Stimulated activated CD4-positive, alpha-beta T cell treated with anti-CD3 and anti-CD28 coated beads, Interleukin-1b, Interleukin-23, amount 100 ng/mL, for 24 hours (primary cell): Measurements from ENCODE around the gene CHMP1B.
"Not testable (repeated sequence)": the region's sequence is repeated elsewhere in the genome, so short reads cannot be mapped to it uniquely, and the experiment has no call there.

Source experiments
- DNase-seq, 4 experiments: peaks; one replicate each; pipeline ENCODE4 v3.0.0-alpha.2; 2020; ENCODE audit warnings: low read depth in 4 of 4, low spot score in 1 of 4

The CHMP1B gene

DNA sequence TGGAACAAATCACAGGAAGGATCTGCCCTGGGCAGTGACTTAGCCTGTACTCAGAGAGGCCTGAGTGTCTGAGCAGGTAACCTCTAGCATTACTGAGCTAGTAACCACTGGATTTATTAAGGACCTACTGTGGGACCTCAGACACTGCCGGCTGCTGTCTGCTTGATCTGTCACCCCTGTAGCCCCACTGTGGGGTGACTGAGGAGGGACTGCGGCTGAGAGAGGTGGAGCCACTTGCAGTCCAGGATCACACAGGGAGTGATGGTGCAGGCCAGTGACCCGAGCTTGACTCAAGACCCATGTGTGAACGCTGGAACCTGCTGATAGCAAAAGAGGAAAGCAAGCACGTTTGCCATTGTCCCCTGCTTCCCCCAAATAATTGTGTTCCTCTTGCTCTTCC, 15.6 kb downstream of the CHMP1B start:
- DNase-seq = no peak

- no peak for DNase-seq
Measured at GRCh38 chr18:11868230-11868629, 17.0 kb downstream of the CHMP1B start.

DNA sequence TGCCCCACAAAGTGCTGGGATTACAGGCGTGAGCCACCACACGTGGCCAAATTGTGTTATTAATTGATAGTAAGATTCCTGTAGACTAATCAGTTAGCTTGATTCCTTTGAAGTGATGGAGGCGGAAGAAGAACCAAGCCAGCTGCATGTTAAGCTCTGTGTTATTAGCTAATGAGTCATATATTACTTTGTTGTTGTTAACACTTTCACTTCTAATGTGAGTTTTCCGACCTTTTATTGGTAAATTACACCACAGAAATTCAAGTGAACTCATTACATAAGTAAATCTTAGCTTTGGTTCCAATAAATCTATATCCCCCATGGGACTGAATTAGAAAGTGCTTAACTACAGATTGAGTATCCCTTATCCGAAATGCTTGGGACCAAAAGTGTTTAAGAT, 20.3 kb downstream of the CHMP1B start:
- DNase-seq = no peak

DNA sequence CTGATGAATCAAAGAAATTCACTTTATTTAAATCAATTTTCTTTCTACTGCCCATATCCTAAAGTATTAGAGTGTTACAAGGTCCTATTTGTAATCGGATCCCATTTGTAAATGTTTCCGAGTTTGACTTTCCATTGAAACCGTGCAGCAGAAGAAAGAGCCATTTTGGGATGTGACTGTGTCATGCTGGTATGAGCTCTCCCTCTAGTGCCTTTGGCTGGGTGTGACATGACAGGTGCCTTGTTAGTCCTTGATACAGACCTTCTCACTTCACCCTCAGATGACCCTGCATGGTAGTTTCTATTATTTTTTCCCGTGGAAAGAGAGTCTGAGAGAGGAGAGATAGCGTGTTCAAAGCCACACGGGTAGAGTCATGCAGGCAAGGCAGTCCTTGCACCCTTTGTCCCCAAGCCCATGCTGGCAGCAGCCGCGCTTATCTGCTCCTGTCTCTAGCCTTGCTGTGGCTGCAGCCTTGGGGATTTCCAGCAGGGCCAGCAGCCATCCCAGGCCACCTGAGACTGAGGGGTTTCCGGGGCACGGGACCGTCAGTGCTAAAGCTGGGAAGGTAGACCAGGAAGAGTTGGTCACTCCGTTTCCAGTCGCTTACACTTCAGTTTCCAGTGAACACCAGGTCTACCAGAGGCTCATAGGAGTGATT, 21.4 kb downstream of the CHMP1B start:
- DNase-seq = no peak

GRCh38 chr18:11873670-11874340, 22.6 kb downstream of the CHMP1B start:
- no peak for DNase-seq

DNA sequence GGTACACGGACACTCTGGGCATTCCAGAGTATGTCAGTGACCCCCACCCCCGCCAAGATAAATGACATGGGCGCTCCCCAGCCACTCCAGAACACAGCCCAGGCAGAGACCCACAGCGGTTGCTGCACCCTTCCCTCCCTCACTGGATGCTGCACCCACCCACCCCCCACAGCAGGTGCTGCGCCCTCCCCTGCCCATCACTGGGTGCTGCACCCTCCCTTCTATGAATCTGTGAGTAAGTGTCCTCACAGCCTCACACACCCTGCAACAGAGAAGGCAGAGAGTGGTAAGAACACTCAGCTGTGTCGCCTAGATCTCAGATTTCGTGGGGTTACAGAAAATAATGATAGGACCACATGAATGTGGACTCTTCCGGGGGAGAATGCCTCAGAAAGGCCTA, 23.5 kb downstream of the CHMP1B start:
- DNase-seq = no peak

GRCh38 chr18:11877497-11878135, 26.4 kb downstream of the CHMP1B start:
- DNase-seq = no peak

GRCh38 chr18:11880586-11881304, 29.5 kb downstream of the CHMP1B start:
- DNase-seq = no peak

- no peak for DNase-seq
Measured at GRCh38 chr18:11882636-11883035, 31.4 kb downstream of the CHMP1B start.

DNA sequence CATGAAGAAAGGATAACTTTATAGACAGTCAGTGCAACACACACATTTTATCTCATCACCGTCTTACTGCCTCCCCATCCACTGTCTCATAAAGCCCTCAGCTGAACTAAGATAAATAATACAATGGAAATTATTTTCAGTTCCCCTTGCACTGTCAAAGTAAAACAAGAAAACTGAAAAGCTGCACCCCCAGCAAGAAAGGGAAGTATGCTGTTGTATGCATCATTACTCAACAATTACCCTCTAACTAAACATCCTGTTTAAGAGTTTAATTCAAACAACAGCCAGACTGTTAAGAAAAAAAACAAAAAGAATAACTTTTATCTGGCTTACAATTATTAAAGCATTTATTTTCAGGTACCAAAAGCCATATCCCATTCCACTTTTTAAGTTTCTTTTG, 31.9 kb downstream of the CHMP1B start:
- DNase-seq = no peak

- DNase-seq = no peak
Measured at GRCh38 chr18:11884396-11885030, 33.3 kb downstream of the CHMP1B start.

DNA sequence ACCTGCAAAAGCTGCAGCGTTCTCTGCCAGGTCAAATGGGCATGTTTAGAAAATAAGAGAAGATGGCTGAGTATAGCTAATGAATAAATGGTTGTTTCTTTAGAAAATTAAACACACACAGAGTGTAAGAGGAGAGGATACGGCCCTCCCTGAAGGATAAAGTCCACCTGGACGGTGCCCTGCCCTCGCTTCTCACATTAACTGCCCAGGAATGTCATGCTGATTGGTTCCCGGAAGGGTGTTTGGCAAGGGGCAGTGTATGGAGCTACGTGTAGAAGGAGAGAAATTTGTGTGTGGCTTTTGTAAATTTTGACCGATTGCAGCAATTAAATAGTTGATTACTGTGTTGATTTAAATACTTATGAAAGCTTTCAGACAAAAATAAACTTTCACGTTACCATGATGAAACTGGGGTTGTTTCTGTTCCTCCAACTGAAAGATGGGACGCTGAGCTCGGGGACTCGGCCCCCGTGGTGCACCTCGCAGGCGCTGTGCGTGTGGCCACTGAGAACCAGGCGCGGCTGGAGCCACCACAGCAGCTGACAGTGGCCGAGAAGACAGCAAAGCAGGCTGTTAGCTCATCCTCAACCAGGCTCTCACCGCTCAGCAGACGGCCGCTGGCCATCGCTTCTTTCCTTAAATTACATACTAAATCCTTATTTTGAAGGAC, 34.2 kb downstream of the CHMP1B start:
- DNase-seq = no peak

GRCh38 chr18:11886577-11887110, 35.4 kb downstream of the CHMP1B start:
- no peak for DNase-seq

DNA sequence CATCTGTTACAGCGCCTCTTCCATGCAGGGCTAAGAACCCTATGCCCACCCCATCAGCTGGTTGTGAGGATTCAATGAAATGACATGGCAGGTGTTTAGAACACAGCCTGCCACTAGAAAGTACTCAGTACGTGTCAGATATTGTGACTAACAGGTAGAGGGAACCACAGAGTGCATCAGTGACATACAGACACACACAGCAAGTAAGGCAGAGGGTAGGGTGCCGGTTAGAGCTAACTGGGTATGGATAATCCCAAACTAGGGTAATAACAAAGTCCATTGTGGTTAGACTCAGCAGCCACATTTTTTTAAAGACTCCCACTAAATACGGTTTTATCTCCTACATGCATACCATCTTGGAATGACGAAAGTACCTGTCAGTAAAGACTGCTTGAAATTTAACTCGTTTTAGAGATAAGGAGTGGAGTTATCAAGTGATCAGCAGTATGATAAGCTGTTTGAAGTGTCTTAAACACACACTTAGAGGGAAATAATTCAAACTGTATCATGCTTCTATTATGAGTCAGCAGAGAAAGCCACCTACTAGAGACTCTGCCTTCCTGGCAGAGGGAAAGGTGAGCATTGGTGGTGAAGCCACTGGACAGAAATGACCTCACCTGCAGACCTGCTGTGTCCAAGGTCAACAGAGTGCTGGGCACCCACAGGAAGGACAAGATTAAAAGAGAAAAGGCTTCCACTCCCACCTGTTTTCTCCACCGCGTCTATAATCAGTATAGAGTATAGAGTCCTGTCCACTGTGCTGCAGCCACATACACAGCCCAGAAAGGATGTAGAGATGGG, 36.3 kb downstream of the CHMP1B start:
- no peak for DNase-seq

DNA sequence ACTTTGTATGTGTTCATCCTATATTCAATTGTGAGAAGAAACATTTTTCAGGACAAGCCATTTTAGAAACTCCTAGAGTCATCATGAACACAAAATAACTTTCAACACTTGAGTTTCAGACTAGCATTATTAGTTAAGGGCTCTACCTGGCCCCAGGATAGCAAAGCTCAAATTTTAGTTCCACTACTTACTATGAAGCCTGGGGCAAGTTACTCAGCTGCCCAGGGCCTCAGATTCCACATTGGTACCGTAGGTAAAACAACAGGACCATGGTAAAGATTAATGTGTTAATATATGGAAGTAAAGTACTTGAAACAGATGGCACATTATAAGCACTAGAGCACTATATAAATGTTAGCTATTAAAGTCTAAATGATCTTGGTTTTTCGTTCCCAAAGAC, 37.5 kb downstream of the CHMP1B start:
- DNase-seq = no peak

DNA sequence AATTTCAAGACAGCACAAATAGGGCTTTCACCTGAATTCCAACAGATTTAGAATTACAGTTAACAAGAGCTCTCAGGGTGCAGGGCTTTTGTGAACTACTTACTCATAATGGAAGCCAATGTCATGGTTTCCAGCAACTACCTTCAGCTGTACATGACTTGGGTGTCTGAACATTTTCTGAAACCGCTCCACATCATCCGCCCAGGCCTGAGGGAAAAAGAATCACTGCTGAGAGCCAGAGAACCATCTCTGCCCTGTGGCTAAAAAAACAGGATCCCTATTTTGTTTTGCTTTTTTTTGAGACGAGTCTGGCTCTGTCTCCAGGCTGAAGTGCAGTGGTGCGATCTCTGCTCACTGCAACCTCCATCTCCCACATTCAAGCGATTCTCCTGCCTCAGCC, 38.1 kb downstream of the CHMP1B start:
- no peak for DNase-seq

GRCh38 chr18:11891737-11892136, 40.5 kb downstream of the CHMP1B start:
- DNase-seq = no peak

GRCh38 chr18:11892438-11892837, 41.2 kb downstream of the CHMP1B start:
- not testable (repeated sequence) for DNase-seq

GRCh38 chr18:11897781-11898180, 46.6 kb downstream of the CHMP1B start:
- no peak for DNase-seq

- DNase-seq = no peak
Measured at GRCh38 chr18:11899063-11899462, 47.9 kb downstream of the CHMP1B start.
